Bronchial epithelial cell (primary cell): Measurements from ENCODE around the gene ZBTB26. TPM values are rescaled to one million over a fixed set of nuclear protein-coding genes. Genes with fewer than 3 reads are reported as not detected.
A peak's percentile ranks its signal among the peaks of the same experiment; 100 is the strongest.

ENCODE experiments used
- DNase-seq: peaks from one replicate; pipeline ENCODE4 v3.0.0-alpha.2; 2010; ENCODE audit warnings: low read depth
- FAIRE-seq: peaks from 2 replicates; lab custom pipeline; 2011; peaks lifted over from hg19 to GRCh38; lab: Jason Lieb, UNC
- H3K27me3 ChIP-seq: 2 replicates; pipeline ENCODE4 v1.5.1; 2011; ENCODE audit warnings: low read length; ENCODE audit not compliant: control insufficient read depth, insufficient read depth
- H3K36me3 ChIP-seq: 2 replicates; pipeline ENCODE4 v1.5.1; 2011; ENCODE audit warnings: low read length; ENCODE audit not compliant: control insufficient read depth, insufficient read depth
- H3K4me3 ChIP-seq: 2 replicates; pipeline ENCODE4 v1.5.1; 2011; ENCODE audit warnings: mild to moderate bottlenecking, low read depth, low read length, control low read depth
- total RNA-seq: library from RNA; depleted of rRNA; stranded (reverse); fragments of >200 nt; gene quantifications from 2 replicates; pipeline ENCODE4 v1.2.1, GENCODE V29; 2014
- TF ChIP-seq, protein P1 (sequence below): IDR thresholded peaks from 2 replicates; pipeline ENCODE4 v1.5.1; 2011; ENCODE audit warnings: mild to moderate bottlenecking, moderate library complexity, low read length, control low read depth, inconsistent platforms; ENCODE audit not compliant: insufficient read depth, severe bottlenecking

The ZBTB26 gene
- total RNA-seq, 1 donor from 2014 or later: 2.4 TPM

DNA sequence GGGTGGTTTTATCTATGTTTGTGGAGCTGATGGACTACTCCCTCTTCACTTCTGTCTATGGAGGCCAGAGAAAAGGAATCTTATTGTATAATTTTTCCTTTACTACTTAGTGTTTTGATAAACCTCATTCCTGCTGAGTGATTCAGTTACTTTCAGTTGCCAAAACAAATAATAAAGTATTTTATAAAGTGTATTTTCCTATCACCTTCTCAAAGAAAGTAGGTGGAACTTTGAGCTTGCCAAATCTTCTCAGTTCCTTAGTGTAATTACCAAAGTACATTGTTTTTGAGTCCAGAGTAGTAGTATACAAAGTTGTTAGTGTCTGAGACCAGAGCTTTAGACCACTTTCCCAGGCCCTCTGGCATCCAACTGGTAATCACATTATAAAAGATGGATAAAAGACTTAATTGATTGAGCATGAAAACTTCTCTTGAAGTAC lies 23.0 kb upstream of the ZBTB26 start:
- TF ChIP-seq, protein P1, sequence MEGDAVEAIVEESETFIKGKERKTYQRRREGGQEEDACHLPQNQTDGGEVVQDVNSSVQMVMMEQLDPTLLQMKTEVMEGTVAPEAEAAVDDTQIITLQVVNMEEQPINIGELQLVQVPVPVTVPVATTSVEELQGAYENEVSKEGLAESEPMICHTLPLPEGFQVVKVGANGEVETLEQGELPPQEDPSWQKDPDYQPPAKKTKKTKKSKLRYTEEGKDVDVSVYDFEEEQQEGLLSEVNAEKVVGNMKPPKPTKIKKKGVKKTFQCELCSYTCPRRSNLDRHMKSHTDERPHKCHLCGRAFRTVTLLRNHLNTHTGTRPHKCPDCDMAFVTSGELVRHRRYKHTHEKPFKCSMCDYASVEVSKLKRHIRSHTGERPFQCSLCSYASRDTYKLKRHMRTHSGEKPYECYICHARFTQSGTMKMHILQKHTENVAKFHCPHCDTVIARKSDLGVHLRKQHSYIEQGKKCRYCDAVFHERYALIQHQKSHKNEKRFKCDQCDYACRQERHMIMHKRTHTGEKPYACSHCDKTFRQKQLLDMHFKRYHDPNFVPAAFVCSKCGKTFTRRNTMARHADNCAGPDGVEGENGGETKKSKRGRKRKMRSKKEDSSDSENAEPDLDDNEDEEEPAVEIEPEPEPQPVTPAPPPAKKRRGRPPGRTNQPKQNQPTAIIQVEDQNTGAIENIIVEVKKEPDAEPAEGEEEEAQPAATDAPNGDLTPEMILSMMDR: no peak
- H3K4me3 ChIP-seq: no peak overlapping the region
- no peak for FAIRE-seq
- H3K36me3 ChIP-seq: peaks cover 1% of the 10 kb centered on the region
- DNase-seq: peak; percentile 62
- no peaks in the 10 kb centered on the region for H3K27me3 ChIP-seq

DNA sequence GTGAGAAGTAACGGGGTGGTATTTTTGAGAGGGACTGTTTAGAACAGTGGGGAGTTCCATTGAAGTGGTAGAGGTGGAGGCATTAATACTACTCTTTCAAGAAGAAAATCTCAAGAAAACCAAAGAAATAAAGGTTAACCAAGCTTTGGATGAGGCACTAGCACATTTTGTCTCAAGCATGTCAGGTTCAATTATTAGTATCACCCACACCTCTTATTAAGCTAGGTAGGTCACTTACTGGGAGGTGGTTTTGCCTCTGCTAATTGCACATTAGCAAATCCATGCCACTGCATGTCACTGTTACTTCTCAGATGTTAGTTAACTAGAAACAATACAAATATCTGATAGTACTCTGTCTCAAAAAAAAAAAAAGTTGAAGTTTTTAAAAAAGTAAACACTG lies 19.7 kb upstream of the ZBTB26 start:
- no peaks in the 10 kb centered on the region for H3K36me3 ChIP-seq
- FAIRE-seq (no peak), DNase-seq (no peak)
- H3K27me3 ChIP-seq: no peaks in the 10 kb centered on the region
- H3K4me3 ChIP-seq: no peak overlapping the region
- TF ChIP-seq, protein P1: no peak

DNA sequence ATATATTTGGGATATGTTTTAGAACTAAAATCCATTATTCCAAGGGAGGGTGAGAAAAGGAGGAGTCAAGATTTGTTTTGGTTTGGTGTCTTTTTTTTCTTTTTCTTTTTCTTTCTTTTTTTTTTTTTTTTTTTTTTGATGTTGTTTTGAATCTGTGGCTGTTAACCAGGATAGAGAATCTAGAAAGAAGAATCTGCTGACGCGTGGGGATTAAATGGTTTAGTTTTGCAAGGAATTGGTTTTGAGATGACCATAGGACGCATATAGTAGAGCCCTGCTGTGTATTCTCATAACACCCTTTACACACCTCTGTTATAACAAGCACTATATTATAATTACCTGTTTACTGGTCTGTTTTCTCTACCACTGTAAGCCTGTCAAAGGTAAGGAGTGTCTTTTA lies 19.0 kb upstream of the ZBTB26 start:
- no peak overlapping the region for H3K4me3 ChIP-seq
- TF ChIP-seq, protein P1: no peak
- no peaks in the 10 kb centered on the region for H3K27me3 ChIP-seq
- DNase-seq (no peak), FAIRE-seq (no peak)
- H3K36me3 ChIP-seq: no peaks in the 10 kb centered on the region

DNA sequence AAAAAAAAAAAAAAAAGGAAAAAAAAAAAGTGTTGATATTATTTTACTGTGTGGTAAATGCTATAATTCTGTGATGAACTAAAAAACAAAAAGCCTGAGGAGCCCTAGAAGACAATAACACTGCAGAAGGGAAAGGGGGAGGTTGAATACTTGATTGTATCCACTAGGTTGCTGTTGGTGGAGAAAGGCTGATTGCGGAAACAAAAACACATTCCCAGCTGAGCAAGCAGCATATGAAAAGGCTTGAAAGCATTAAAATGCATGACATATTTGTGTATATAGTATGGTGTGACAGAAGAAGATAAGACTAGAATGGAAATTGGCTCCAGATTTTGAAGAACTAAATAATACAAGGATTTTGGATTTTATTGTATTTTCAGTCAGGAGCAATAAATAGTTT lies 18.4 kb upstream of the ZBTB26 start:
- TF ChIP-seq, protein P1: no peak
- Histone ChIP-seq H3K36me3 (no peaks in the 10 kb centered on the region), H3K27me3 (no peaks in the 10 kb centered on the region), H3K4me3 (no peak overlapping the region)
- no peak for DNase-seq
- FAIRE-seq: no peak

GRCh38 chr9:122948313-122948712 lies 17.0 kb upstream of the ZBTB26 start:
- TF ChIP-seq, protein P1: no peak
- H3K36me3 ChIP-seq: no peaks in the 10 kb centered on the region
- DNase-seq (peak; percentile 40), FAIRE-seq (no peak)
- H3K27me3 ChIP-seq: no peaks in the 10 kb centered on the region
- no peak overlapping the region for H3K4me3 ChIP-seq

DNA sequence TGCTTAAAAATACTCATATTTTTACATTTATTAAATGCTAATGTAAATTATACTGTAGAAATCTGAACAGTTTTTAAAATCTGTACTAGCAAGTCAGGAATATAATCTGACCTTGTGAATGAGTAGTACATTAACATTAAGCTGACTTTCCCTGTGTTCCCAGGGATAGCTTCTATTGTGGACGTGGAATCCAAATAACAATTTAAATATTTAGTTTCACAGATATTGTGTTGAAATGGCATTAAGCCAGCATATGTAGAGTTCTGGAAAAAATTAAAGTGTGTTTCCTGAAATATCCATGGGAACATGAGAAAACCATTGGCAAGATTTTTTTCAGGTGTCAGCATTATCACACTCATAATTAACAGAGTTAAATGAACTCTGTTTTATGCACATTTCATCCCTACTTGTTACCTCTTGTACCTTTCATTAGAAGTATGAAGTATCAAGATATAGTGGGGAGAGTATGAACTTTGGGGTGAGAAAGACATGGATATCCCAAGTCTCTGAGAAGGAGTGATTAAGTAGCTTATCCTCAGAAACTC lies 15.2 kb upstream of the ZBTB26 start:
- no peaks in the 10 kb centered on the region for H3K27me3 ChIP-seq
- no peak for DNase-seq
- FAIRE-seq: no peak
- TF ChIP-seq, protein P1: no peak
- H3K36me3 ChIP-seq: no peaks in the 10 kb centered on the region
- H3K4me3 ChIP-seq: no peak overlapping the region
